Measurements from ENCODE around the gene KPNA1.
A peak's percentile ranks its signal among the peaks of the same experiment; 100 is the strongest.

KPNA1 gene

GRCh38 chr3:122395582-122395981, 119.2 kb downstream of the KPNA1 start:
- no peak for TF ChIP-seq CTCF (conservative IDR thresholded peaks at IDR 0.05; ENCODE audit: low read depth, low read length)
- H3K4me3 ChIP-seq (ENCODE audit: low read length) = no peak overlapping the region
- no peak for DNase-seq (ENCODE audit: low read depth)

- H3K4me3 ChIP-seq (ENCODE audit: low read length) = no peak overlapping the region
- no peak for TF ChIP-seq CTCF (conservative IDR thresholded peaks at IDR 0.05; ENCODE audit: low read depth, low read length)
- DNase-seq (ENCODE audit: low read depth) = no peak
These were observed 120.6 kb downstream of the KPNA1 start for GRCh38 chr3:122394173-122394572.

- peak; percentile 72 for TF ChIP-seq CTCF (conservative IDR thresholded peaks at IDR 0.05; ENCODE audit: low read depth, low read length)
- H3K4me3 ChIP-seq (ENCODE audit: low read length) = no peak overlapping the region
- DNase-seq (ENCODE audit: low read depth) = no peak
These were observed 121.6 kb downstream of the KPNA1 start for GRCh38 chr3:122392868-122393844.

GRCh38 chr3:122391681-122392446, 122.9 kb downstream of the KPNA1 start:
- H3K4me3 ChIP-seq (ENCODE audit: low read length) = no peak overlapping the region
- no peak for TF ChIP-seq CTCF (conservative IDR thresholded peaks at IDR 0.05; ENCODE audit: low read depth, low read length)
- DNase-seq (ENCODE audit: low read depth) = no peak

GRCh38 chr3:122390665-122391064, 124.1 kb downstream of the KPNA1 start:
- H3K4me3 ChIP-seq (ENCODE audit: low read length) = no peak overlapping the region
- no peak for DNase-seq (ENCODE audit: low read depth)
- no peak for TF ChIP-seq CTCF (conservative IDR thresholded peaks at IDR 0.05; ENCODE audit: low read depth, low read length)

- DNase-seq (ENCODE audit: low read depth) = no peak
- H3K4me3 ChIP-seq (ENCODE audit: low read length) = no peak overlapping the region
- TF ChIP-seq CTCF (conservative IDR thresholded peaks at IDR 0.05; ENCODE audit: low read depth, low read length) = no peak
These were observed 124.8 kb downstream of the KPNA1 start for GRCh38 chr3:122389892-122390291.

All from retinal pigment epithelial cell (primary cell).